Measurements from ENCODE around the gene GRIA3.
"Not testable (repeated sequence)": the region's sequence is repeated elsewhere in the genome, so short reads cannot be mapped to it uniquely, and the experiment has no call there.

Gene GRIA3

GRCh38 chrX:123350226-123350625 lies 166.1 kb downstream of the GRIA3 start:
- Histone ChIP-seq H3K79me1 (ENCODE audit: low read length) (no peaks in the 10 kb centered on the region), H2BK15ac (replicated peaks; ENCODE audit: low read depth) (no peak overlapping the region), H3K79me2 (ENCODE audit: control insufficient read depth, insufficient read depth, low read length) (no peaks in the 10 kb centered on the region), H3K23ac (ENCODE audit: low read length) (no peak overlapping the region), H2BK5ac (ENCODE audit: low read length) (no peak overlapping the region), H3K4me1 (ENCODE audit: control insufficient read depth, low read depth, low read length) (no peaks in the 10 kb centered on the region), H3K4me2 (ENCODE audit: low read length) (no peak overlapping the region), H2BK120ac (ENCODE audit: low read depth, low read length) (no peak overlapping the region), H2AK5ac (ENCODE audit: low read length) (no peak overlapping the region), H3K27ac (ENCODE audit: low read depth, low read length) (no peak overlapping the region), H3K4ac (ENCODE audit: low read depth, low read length) (no peak overlapping the region), H3K18ac (ENCODE audit: low read length) (no peak overlapping the region), H4K8ac (ENCODE audit: low read depth, low read length) (no peak overlapping the region), H3K27me3 (ENCODE audit: insufficient read depth, low read length, poor library complexity) (no peaks in the 10 kb centered on the region), H3K36me3 (ENCODE audit: control insufficient read depth, insufficient read depth, low read length) (no peaks in the 10 kb centered on the region), H3K56ac (ENCODE audit: low read length) (no peak overlapping the region), H4K5ac (ENCODE audit: low read length) (no peak overlapping the region), H3K9ac (ENCODE audit: low read length) (no peak overlapping the region), H3K4me3 (ENCODE audit: low read length) (no peak overlapping the region)
- no CpG with 5 or more reads among the region's 2 CpGs for WGBS (ENCODE audit: extremely low coverage, insufficient coverage, low lambda C conversion rate)
- no peak for DNase-seq

- no peak overlapping the region for H3K9ac ChIP-seq (ENCODE audit: low read length)
- H4K5ac ChIP-seq (ENCODE audit: low read length), result no peak overlapping the region
- no peak overlapping the region for H2BK120ac ChIP-seq (ENCODE audit: low read depth, low read length)
- H3K18ac ChIP-seq (ENCODE audit: low read length), result no peak overlapping the region
- H3K23ac ChIP-seq (ENCODE audit: low read length), result no peak overlapping the region
- H4K8ac ChIP-seq (ENCODE audit: low read depth, low read length), result no peak overlapping the region
- H3K4ac ChIP-seq (ENCODE audit: low read depth, low read length), result no peak overlapping the region
- no peak overlapping the region for H2BK15ac ChIP-seq (replicated peaks; ENCODE audit: low read depth)
- no peak overlapping the region for H3K4me2 ChIP-seq (ENCODE audit: low read length)
- H3K4me1 ChIP-seq (ENCODE audit: control insufficient read depth, low read depth, low read length), result no peaks in the 10 kb centered on the region
- no peak overlapping the region for H2BK5ac ChIP-seq (ENCODE audit: low read length)
- H2AK5ac ChIP-seq (ENCODE audit: low read length), result no peak overlapping the region
- no peaks in the 10 kb centered on the region for H3K36me3 ChIP-seq (ENCODE audit: control insufficient read depth, insufficient read depth, low read length)
- H3K79me2 ChIP-seq (ENCODE audit: control insufficient read depth, insufficient read depth, low read length), result no peaks in the 10 kb centered on the region
- no peak for DNase-seq
- no peak overlapping the region for H3K27ac ChIP-seq (ENCODE audit: low read depth, low read length)
- no peak overlapping the region for H3K56ac ChIP-seq (ENCODE audit: low read length)
- H3K4me3 ChIP-seq (ENCODE audit: low read length), result no peak overlapping the region
- no peaks in the 10 kb centered on the region for H3K27me3 ChIP-seq (ENCODE audit: insufficient read depth, low read length, poor library complexity)
- H3K79me1 ChIP-seq (ENCODE audit: low read length), result no peaks in the 10 kb centered on the region
Measured at GRCh38 chrX:123357941-123358340, 173.9 kb downstream of the GRIA3 start.

GRCh38 chrX:123358457-123358856 lies 174.4 kb downstream of the GRIA3 start:
- no peak overlapping the region for H2BK15ac ChIP-seq (replicated peaks; ENCODE audit: low read depth)
- no CpG with 5 or more reads among the region's 4 CpGs for WGBS (ENCODE audit: extremely low coverage, insufficient coverage, low lambda C conversion rate)

GRCh38 chrX:123361371-123361770 lies 177.3 kb downstream of the GRIA3 start:
- Histone ChIP-seq H2BK120ac (ENCODE audit: low read depth, low read length) (no peak overlapping the region), H3K36me3 (ENCODE audit: control insufficient read depth, insufficient read depth, low read length) (no peaks in the 10 kb centered on the region), H3K4me1 (ENCODE audit: control insufficient read depth, low read depth, low read length) (no peaks in the 10 kb centered on the region), H3K79me1 (ENCODE audit: low read length) (no peaks in the 10 kb centered on the region), H3K27me3 (ENCODE audit: insufficient read depth, low read length, poor library complexity) (no peaks in the 10 kb centered on the region), H3K27ac (ENCODE audit: low read depth, low read length) (no peak overlapping the region), H3K23ac (ENCODE audit: low read length) (no peak overlapping the region), H4K5ac (ENCODE audit: low read length) (no peak overlapping the region), H2AK5ac (ENCODE audit: low read length) (no peak overlapping the region), H3K56ac (ENCODE audit: low read length) (no peak overlapping the region), H4K8ac (ENCODE audit: low read depth, low read length) (no peak overlapping the region), H3K79me2 (ENCODE audit: control insufficient read depth, insufficient read depth, low read length) (no peaks in the 10 kb centered on the region), H3K4me2 (ENCODE audit: low read length) (no peak overlapping the region), H2BK15ac (replicated peaks; ENCODE audit: low read depth) (no peak overlapping the region), H2BK5ac (ENCODE audit: low read length) (no peak overlapping the region), H3K4ac (ENCODE audit: low read depth, low read length) (no peak overlapping the region), H3K4me3 (ENCODE audit: low read length) (no peak overlapping the region), H3K18ac (ENCODE audit: low read length) (no peak overlapping the region), H3K9ac (ENCODE audit: low read length) (no peak overlapping the region)
- DNase-seq, result no peak
- no CpG with 5 or more reads among the region's 1 CpG for WGBS (ENCODE audit: extremely low coverage, insufficient coverage, low lambda C conversion rate)

More at GRCh38 chrX:123358457-123358856, 174.4 kb downstream of the GRIA3 start:
- H3K79me1 ChIP-seq (ENCODE audit: low read length), result no peaks in the 10 kb centered on the region
- H4K8ac ChIP-seq (ENCODE audit: low read depth, low read length), result no peak overlapping the region
- H2AK5ac ChIP-seq (ENCODE audit: low read length), result no peak overlapping the region
- no peak overlapping the region for H3K18ac ChIP-seq (ENCODE audit: low read length)
- H3K56ac ChIP-seq (ENCODE audit: low read length), result no peak overlapping the region
- no peak overlapping the region for H3K4ac ChIP-seq (ENCODE audit: low read depth, low read length)
- H3K4me1 ChIP-seq (ENCODE audit: control insufficient read depth, low read depth, low read length), result no peaks in the 10 kb centered on the region
- no peak overlapping the region for H3K4me3 ChIP-seq (ENCODE audit: low read length)
- H2BK5ac ChIP-seq (ENCODE audit: low read length), result no peak overlapping the region
- no peaks in the 10 kb centered on the region for H3K36me3 ChIP-seq (ENCODE audit: control insufficient read depth, insufficient read depth, low read length)
- H3K4me2 ChIP-seq (ENCODE audit: low read length), result no peak overlapping the region
- no peaks in the 10 kb centered on the region for H3K27me3 ChIP-seq (ENCODE audit: insufficient read depth, low read length, poor library complexity)
- H3K27ac ChIP-seq (ENCODE audit: low read depth, low read length), result no peak overlapping the region
- no peak overlapping the region for H3K9ac ChIP-seq (ENCODE audit: low read length)
- H3K79me2 ChIP-seq (ENCODE audit: control insufficient read depth, insufficient read depth, low read length), result no peaks in the 10 kb centered on the region
- H2BK120ac ChIP-seq (ENCODE audit: low read depth, low read length), result no peak overlapping the region
- DNase-seq, result no peak
- no peak overlapping the region for H4K5ac ChIP-seq (ENCODE audit: low read length)
- H3K23ac ChIP-seq (ENCODE audit: low read length), result no peak overlapping the region

GRCh38 chrX:123386196-123386595 lies 202.1 kb downstream of the GRIA3 start:
- not testable (repeated sequence) for H3K56ac ChIP-seq (ENCODE audit: low read length); H3K9ac ChIP-seq (ENCODE audit: low read length); H3K79me2 ChIP-seq (ENCODE audit: control insufficient read depth, insufficient read depth, low read length); H4K8ac ChIP-seq (ENCODE audit: low read depth, low read length); H3K23ac ChIP-seq (ENCODE audit: low read length); H2BK120ac ChIP-seq (ENCODE audit: low read depth, low read length); H3K4me1 ChIP-seq (ENCODE audit: control insufficient read depth, low read depth, low read length); H3K36me3 ChIP-seq (ENCODE audit: control insufficient read depth, insufficient read depth, low read length); H3K18ac ChIP-seq (ENCODE audit: low read length); H3K4me2 ChIP-seq (ENCODE audit: low read length); DNase-seq; H4K5ac ChIP-seq (ENCODE audit: low read length); H3K27me3 ChIP-seq (ENCODE audit: insufficient read depth, low read length, poor library complexity); H2AK5ac ChIP-seq (ENCODE audit: low read length); H3K27ac ChIP-seq (ENCODE audit: low read depth, low read length); H3K4me3 ChIP-seq (ENCODE audit: low read length); H2BK15ac ChIP-seq (replicated peaks; ENCODE audit: low read depth); H2BK5ac ChIP-seq (ENCODE audit: low read length); H3K79me1 ChIP-seq (ENCODE audit: low read length); H3K4ac ChIP-seq (ENCODE audit: low read depth, low read length)
- no CpG with 5 or more reads among the region's 2 CpGs for WGBS (ENCODE audit: extremely low coverage, insufficient coverage, low lambda C conversion rate)

- H3K56ac ChIP-seq (ENCODE audit: low read length), result no peak overlapping the region
- H3K36me3 ChIP-seq (ENCODE audit: control insufficient read depth, insufficient read depth, low read length), result no peaks in the 10 kb centered on the region
- H3K4me3 ChIP-seq (ENCODE audit: low read length), result no peak overlapping the region
- no peak overlapping the region for H2BK120ac ChIP-seq (ENCODE audit: low read depth, low read length)
- H4K8ac ChIP-seq (ENCODE audit: low read depth, low read length), result no peak overlapping the region
- H3K79me1 ChIP-seq (ENCODE audit: low read length), result no peaks in the 10 kb centered on the region
- no peak overlapping the region for H2AK5ac ChIP-seq (ENCODE audit: low read length)
- no peaks in the 10 kb centered on the region for H3K4me1 ChIP-seq (ENCODE audit: control insufficient read depth, low read depth, low read length)
- DNase-seq, result no peak
- no peak overlapping the region for H3K9ac ChIP-seq (ENCODE audit: low read length)
- H2BK5ac ChIP-seq (ENCODE audit: low read length), result no peak overlapping the region
- no peak overlapping the region for H3K23ac ChIP-seq (ENCODE audit: low read length)
- no peaks in the 10 kb centered on the region for H3K79me2 ChIP-seq (ENCODE audit: control insufficient read depth, insufficient read depth, low read length)
- H2BK15ac ChIP-seq (replicated peaks; ENCODE audit: low read depth), result no peak overlapping the region
- WGBS (ENCODE audit: extremely low coverage, insufficient coverage, low lambda C conversion rate), result no CpG with 5 or more reads among the region's 1 CpG
- H3K4me2 ChIP-seq (ENCODE audit: low read length), result no peak overlapping the region
- H3K4ac ChIP-seq (ENCODE audit: low read depth, low read length), result no peak overlapping the region
- H3K27ac ChIP-seq (ENCODE audit: low read depth, low read length), result no peak overlapping the region
- no peaks in the 10 kb centered on the region for H3K27me3 ChIP-seq (ENCODE audit: insufficient read depth, low read length, poor library complexity)
- H4K5ac ChIP-seq (ENCODE audit: low read length), result no peak overlapping the region
- H3K18ac ChIP-seq (ENCODE audit: low read length), result no peak overlapping the region
Measured at GRCh38 chrX:123392921-123393320, 208.8 kb downstream of the GRIA3 start.

Measured in mesendoderm (in vitro differentiated cells).